MCF 10A (cell line): ENCODE data around the gene DNAJC6. TPM values are rescaled to one million over a fixed set of nuclear protein-coding genes. Genes with fewer than 3 reads are reported as not detected.

Experiments
- BruUV-seq: library from RNA; stranded (reverse); fragments of 400-500 nt; replicated peaks from 2 replicates; lab custom pipeline; 2021; lab: Mats Ljungman, UMichigan
- CTCF ChIA-PET: fragments of 300-600 bp; sonication (Branson Sonifier 250); formaldehyde crosslinking; extraction: SDS; loops from one replicate; lab custom pipeline; 2021; ENCODE audit warnings: antibody characterized with exemption, inconsistent platforms; lab: Yijun Ruan, JAX
- POLR2A ChIA-PET: fragments of 300-600, 350-650 bp; sonication (Branson Sonifier 250); formaldehyde crosslinking; extraction: SDS; loops from one replicate; lab custom pipeline; 2020; ENCODE audit warnings: antibody characterized with exemption, inconsistent platforms; lab: Yijun Ruan, JAX
- DNase-seq: peaks from one replicate; pipeline ENCODE4 v3.0.0-alpha.2; 2018; ENCODE audit not compliant: unreplicated experiment
- H3K27ac Mint-ChIP-seq: one replicate; pipeline ENCODE4 v1.8.0; 2022; ENCODE audit warnings: mild to moderate bottlenecking, low read depth, mixed read lengths; ENCODE audit not compliant: unreplicated experiment
- H3K27me3 Mint-ChIP-seq: one replicate; pipeline ENCODE4 v1.8.0; 2022; ENCODE audit warnings: mixed read lengths; ENCODE audit not compliant: insufficient read depth, unreplicated experiment
- H3K36me3 Mint-ChIP-seq: one replicate; pipeline ENCODE4 v1.8.0; 2022; ENCODE audit warnings: mild to moderate bottlenecking, moderate library complexity, mixed read lengths; ENCODE audit not compliant: insufficient read depth, unreplicated experiment
- H3K4me1 Mint-ChIP-seq: one replicate; pipeline ENCODE4 v1.8.0; 2022; ENCODE audit warnings: mixed read lengths; ENCODE audit not compliant: insufficient read depth, unreplicated experiment
- H3K4me3 Mint-ChIP-seq: one replicate; pipeline ENCODE4 v1.8.0; 2022; ENCODE audit warnings: mild to moderate bottlenecking, moderate library complexity, mixed read lengths; ENCODE audit not compliant: unreplicated experiment
- H3K9me3 Mint-ChIP-seq: one replicate; pipeline ENCODE4 v1.8.0; 2022; ENCODE audit warnings: mixed read lengths; ENCODE audit not compliant: unreplicated experiment
- intact Hi-C: fragments of 100-400 bp; cut with micrococcal nuclease; formaldehyde crosslinking; loops from 2 replicates; pipeline ENCODE4 v1.14.1; 2022
- total RNA-seq: library from RNA; stranded (reverse); gene quantifications from 2 replicates; pipeline ENCODE4 v1.2.3, GENCODE V29; 2022
- TF ChIP-seq, protein P1 (sequence below): fragments of 200-600 bp; IDR thresholded peaks from one replicate; pipeline ENCODE4 v1.8.0; 2022; ENCODE audit warnings: antibody characterized with exemption, mild to moderate bottlenecking; ENCODE audit not compliant: unreplicated experiment

DNAJC6 gene
- total RNA-seq, 1 experiment from 2014 or later = 7.9 TPM

DNA sequence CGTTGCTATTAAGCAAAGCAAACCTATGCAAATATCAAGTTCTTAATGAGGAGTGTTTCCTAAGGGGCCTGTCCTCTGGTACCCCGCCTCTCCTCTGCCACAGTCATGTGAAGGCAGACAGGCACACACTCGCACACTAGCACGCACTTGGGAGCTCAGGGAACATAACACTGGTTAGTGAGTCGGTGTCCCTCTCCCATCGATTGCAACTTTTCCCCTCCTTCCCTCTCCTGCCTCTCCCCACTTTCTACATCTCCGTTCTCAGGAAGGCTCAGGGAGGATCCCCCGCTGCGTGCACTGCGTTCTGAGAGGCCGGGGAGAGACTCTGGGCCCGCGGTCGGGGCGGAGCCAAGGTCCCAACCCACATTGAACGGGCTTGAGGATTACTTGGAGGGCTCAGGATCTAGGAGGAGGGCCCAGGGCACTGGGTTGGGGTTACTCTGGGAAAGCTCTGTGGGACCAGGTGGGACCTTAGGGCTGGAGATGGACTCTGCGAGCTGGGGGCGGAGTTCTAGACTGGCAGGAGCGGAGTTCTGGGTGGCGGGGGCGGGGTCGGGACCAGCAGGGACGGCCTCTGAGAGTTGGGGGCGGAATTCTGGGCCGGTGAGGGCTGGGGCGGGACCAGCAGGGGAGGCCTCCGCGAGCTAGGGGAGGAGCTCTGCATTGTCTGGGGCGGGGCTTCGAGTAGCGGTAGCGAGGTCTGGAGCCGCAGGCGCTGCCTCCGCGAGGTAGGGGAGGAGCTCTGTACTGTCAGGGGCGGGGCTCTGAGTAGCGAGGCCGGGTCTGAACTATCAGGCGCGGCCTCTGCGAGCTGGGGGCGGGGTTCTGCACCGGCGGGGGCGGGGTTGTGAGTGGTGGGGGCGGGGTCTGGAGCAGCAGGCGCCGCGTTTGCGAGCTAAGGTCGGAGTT lies 110.6 kb downstream of the DNAJC6 start:
- no TSS peak for BruUV-seq
- ChIA-PET POLR2A (interaction anchor here (0.6 to 8.2 kb wide), 35 partner anchors 8 to 672 kb away, joined by 3 to 144 read pairs (median 4); partner anchors contain the start of gene DNAJC6), CTCF (interaction anchor here (0.5 to 2.2 kb wide), 15 partner anchors 9 to 268 kb away, joined by 3 to 8 read pairs (median 4); no protein-coding TSS in a partner anchor)
- peak; percentile 97 for DNase-seq
- Mint-ChIP-seq H3K4me1 (peaks cover 28% of the 10 kb centered on the region), H3K27me3 (no peaks in the 10 kb centered on the region), H3K27ac (no peak overlapping the region), H3K4me3 (no peak overlapping the region), H3K36me3 (peaks cover 5% of the 10 kb centered on the region), H3K9me3 (no peaks in the 10 kb centered on the region)
- TF ChIP-seq, protein P1, sequence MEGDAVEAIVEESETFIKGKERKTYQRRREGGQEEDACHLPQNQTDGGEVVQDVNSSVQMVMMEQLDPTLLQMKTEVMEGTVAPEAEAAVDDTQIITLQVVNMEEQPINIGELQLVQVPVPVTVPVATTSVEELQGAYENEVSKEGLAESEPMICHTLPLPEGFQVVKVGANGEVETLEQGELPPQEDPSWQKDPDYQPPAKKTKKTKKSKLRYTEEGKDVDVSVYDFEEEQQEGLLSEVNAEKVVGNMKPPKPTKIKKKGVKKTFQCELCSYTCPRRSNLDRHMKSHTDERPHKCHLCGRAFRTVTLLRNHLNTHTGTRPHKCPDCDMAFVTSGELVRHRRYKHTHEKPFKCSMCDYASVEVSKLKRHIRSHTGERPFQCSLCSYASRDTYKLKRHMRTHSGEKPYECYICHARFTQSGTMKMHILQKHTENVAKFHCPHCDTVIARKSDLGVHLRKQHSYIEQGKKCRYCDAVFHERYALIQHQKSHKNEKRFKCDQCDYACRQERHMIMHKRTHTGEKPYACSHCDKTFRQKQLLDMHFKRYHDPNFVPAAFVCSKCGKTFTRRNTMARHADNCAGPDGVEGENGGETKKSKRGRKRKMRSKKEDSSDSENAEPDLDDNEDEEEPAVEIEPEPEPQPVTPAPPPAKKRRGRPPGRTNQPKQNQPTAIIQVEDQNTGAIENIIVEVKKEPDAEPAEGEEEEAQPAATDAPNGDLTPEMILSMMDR = no peak
- intact Hi-C loops = loop anchor here (1.0 to 10.0 kb wide), 6 partner anchors 77 to 1515 kb away; partner anchors contain the start of gene DNAJC6

DNA sequence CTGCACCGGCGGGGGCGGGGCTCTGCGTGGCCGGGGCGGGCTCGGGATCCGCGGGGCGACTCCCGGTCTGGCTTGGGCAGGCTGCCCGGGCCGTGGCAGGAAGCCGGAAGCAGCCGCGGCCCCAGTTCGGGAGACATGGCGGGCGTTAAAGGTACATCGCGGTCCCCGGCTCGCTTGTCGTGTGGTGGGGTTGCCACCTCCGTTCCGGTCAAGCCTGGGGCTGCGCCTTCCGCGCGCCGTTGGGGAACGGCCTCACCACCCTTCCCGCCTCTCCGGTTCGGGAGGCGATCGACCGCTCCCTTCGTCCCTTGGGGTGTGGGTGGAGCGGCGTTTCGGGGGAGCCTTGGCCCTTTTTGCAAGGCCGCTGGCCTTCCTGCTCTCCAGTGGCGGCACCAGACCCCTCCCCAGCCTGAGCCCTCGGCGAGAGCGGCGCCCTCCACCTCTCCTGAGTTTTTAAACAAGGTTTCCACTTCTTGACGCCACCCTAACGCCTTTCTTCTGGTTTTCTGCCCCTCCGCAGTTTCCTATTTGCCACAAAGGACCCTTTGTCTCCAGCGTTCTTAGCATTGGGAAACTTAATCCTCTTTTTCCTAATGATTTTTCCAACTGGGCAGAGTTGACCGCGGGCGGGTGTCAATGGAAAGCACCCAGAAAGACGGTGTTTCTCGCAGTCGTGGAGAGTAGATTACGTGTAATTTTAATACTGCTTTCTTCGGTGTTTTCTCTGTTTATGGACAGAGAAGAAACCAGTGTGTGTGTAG lies 111.4 kb downstream of the DNAJC6 start, which contains the start of the genes LEPR and LEPROT:
LEPR (plus strand) TSS at position 79 of the 761 bp plus-strand sequence. CDS start 144,898 bp downstream, outside the sequence.
LEPROT (plus strand) TSS at position 79 of the 761 bp plus-strand sequence; CDS start at position 136, 57 bp downstream.
- Mint-ChIP-seq H3K27me3 (no peaks in the 10 kb centered on the region), H3K4me3 (no peak within 1 kb of the TSS), H3K4me1 (peaks cover 36% of the 10 kb centered on the region), H3K36me3 (peaks cover 11% of the 10 kb centered on the region), H3K9me3 (no peaks in the 10 kb centered on the region), H3K27ac (no peak within 1 kb of the TSS)
- ChIA-PET POLR2A (interaction anchor here (0.6 to 8.2 kb wide), 23 partner anchors 9 to 660 kb away, joined by 3 to 144 read pairs (median 4); partner anchors contain the start of gene DNAJC6), CTCF (interaction anchor here (0.7 to 2.2 kb wide), 3 partner anchors 8 to 208 kb away, joined by 4 to 8 read pairs (median 8); no protein-coding TSS in a partner anchor)
- intact Hi-C loops = loop anchor here (1.0 to 10.0 kb wide), 6 partner anchors 77 to 1514 kb away; partner anchors contain the start of gene DNAJC6
- BruUV-seq = no TSS peak
- TF ChIP-seq, protein P1 = no peak
- no peak for DNase-seq

DNA sequence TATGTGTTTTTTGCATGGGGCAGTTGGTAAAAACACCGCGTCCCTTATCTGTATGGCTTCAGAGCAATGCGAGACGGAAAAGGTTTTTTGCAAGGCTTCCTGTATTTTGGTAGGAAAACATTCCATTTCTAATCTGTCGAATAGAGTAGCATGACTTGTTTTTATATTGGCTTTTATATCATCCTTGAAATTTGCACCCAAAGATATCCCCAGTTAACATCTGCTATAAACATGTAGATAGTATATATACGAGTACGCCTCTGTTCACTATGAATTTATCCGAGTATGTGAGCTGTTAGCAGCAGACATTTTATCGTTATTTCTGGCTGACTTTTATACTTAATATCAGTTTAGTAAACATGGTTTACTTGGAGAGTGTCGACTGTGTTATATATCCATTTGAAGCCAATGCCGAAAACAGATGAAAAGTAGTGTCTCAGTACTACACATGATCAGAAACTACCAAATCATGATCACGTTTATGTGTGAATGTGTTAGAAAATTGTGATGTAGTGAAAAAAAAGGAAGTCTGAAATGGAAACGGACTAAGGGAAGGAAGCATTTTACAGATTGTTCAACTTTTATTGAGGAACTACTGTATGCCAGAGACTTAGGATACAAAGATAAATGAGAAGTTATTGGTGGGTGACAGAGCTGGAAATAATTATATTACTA lies 112.1 kb downstream of the DNAJC6 start:
- intact Hi-C loops = loop anchor here (2.0 to 10.0 kb wide), 5 partner anchors 113 to 1513 kb away; partner anchors contain the start of gene DNAJC6
- no peaks in the 10 kb centered on the region for H3K9me3 Mint-ChIP-seq
- H3K4me1 Mint-ChIP-seq = peaks cover 43% of the 10 kb centered on the region
- peaks cover 18% of the 10 kb centered on the region for H3K36me3 Mint-ChIP-seq
- DNase-seq = no peak
- ChIA-PET POLR2A (interaction anchor here (0.6 to 8.2 kb wide), 16 partner anchors 12 to 845 kb away, joined by 3 to 144 read pairs (median 4); no protein-coding TSS in a partner anchor), CTCF (interaction anchor here (0.6 to 2.1 kb wide), 8 partner anchors 9 to 1893 kb away, joined by 3 to 8 read pairs (median 4); no protein-coding TSS in a partner anchor)
- no peak overlapping the region for H3K27ac Mint-ChIP-seq
- TF ChIP-seq, protein P1 = no peak
- no peak overlapping the region for H3K4me3 Mint-ChIP-seq
- no peaks in the 10 kb centered on the region for H3K27me3 Mint-ChIP-seq
- BruUV-seq = TSS peak; percentile 49
